IMR-90 (cell line): Measurements from ENCODE around the gene RPS2. TPM values are rescaled to one million over a fixed set of nuclear protein-coding genes. Genes with fewer than 3 reads are reported as not detected.

Experiments
- ATAC-seq: fragments of 200-7000 bp; cut with Tn5 transposase; 2 replicates; pipeline ENCODE4 v1.9.1; 2020; ENCODE audit warnings: low read depth, mild to moderate bottlenecking, moderate library complexity
- BruUV-seq: library from RNA; stranded (reverse); fragments of 400-500 nt; replicated peaks from 2 replicates; lab custom pipeline; 2021; lab: Mats Ljungman, UMichigan
- CTCF ChIA-PET: fragments of 300-600 bp; formaldehyde crosslinking; extraction: SDS; loops from one replicate; lab custom pipeline; 2021; ENCODE audit warnings: antibody characterized with exemption; lab: Yijun Ruan, JAX
- POLR2A ChIA-PET: fragments of 300-600 bp; sonication (Branson Sonifier 250); formaldehyde crosslinking; loops from one replicate; lab custom pipeline; 2022; ENCODE audit warnings: antibody characterized with exemption; ENCODE audit not compliant: unreplicated experiment; lab: Charles Lee
- DNase-seq: peaks from one replicate; pipeline ENCODE4 v3.0.0; 2013
- H2AFZ ChIP-seq: replicated peaks from 2 replicates; pipeline ENCODE3; 2013; ENCODE audit warnings: low read length, mild to moderate bottlenecking; ENCODE audit not compliant: poor library complexity
- H2AK5ac ChIP-seq: 2 replicates; pipeline ENCODE4 v1.6.1; 2013; ENCODE audit warnings: low read depth, low read length, inconsistent platforms
- H2AK9ac ChIP-seq: replicated peaks from 2 replicates; pipeline ENCODE3; 2013; ENCODE audit warnings: mild to moderate bottlenecking, low read depth, low read length, moderate library complexity; ENCODE audit not compliant: poor library complexity
- H2BK120ac ChIP-seq: 2 replicates; pipeline ENCODE4 v1.6.1; 2013; ENCODE audit warnings: low read depth, low read length, inconsistent platforms
- H2BK15ac ChIP-seq: 3 replicates; pipeline ENCODE4 v1.6.1; 2013; ENCODE audit warnings: low read depth, low read length, inconsistent platforms
- H2BK20ac ChIP-seq: 2 replicates; pipeline ENCODE4 v1.6.1; 2013; ENCODE audit warnings: low read depth, mild to moderate bottlenecking, inconsistent platforms, low read length, moderate library complexity
- H2BK5ac ChIP-seq: 2 replicates; pipeline ENCODE4 v1.6.1; 2013; ENCODE audit warnings: mild to moderate bottlenecking, low read depth, low read length, inconsistent platforms; ENCODE audit not compliant: poor library complexity, severe bottlenecking
- H3K14ac ChIP-seq: replicated peaks from 2 replicates; pipeline ENCODE4 v1.6.1; 2013; ENCODE audit warnings: low read depth, low read length, inconsistent platforms
- H3K18ac ChIP-seq: 2 replicates; pipeline ENCODE4 v1.6.1; 2013; ENCODE audit warnings: low read depth, low read length, control low read depth
- H3K23ac ChIP-seq: 2 replicates; pipeline ENCODE4 v1.6.1; 2013; ENCODE audit warnings: low read depth, low read length, inconsistent platforms
- H3K27ac ChIP-seq: 2 replicates; pipeline ENCODE4 v1.5.1; 2013; ENCODE audit warnings: mild to moderate bottlenecking, control low read depth, low read length; ENCODE audit not compliant: insufficient read depth
- H3K27me3 ChIP-seq: 2 replicates; pipeline ENCODE4 v1.6.1; 2013; ENCODE audit warnings: low read length; ENCODE audit not compliant: control insufficient read depth, insufficient read depth
- H3K36me3 ChIP-seq: 2 replicates; pipeline ENCODE4 v1.6.1; 2013; ENCODE audit warnings: low read length, mixed read lengths; ENCODE audit not compliant: control insufficient read depth, insufficient read depth
- H3K4ac ChIP-seq: 2 replicates; pipeline ENCODE4 v1.6.1; 2013; ENCODE audit warnings: low read depth, low read length, inconsistent platforms
- H3K4me1 ChIP-seq: 2 replicates; pipeline ENCODE4 v1.6.1; 2013; ENCODE audit warnings: low read length, mixed read lengths; ENCODE audit not compliant: control insufficient read depth, insufficient read depth
- H3K4me2 ChIP-seq: 2 replicates; pipeline ENCODE4 v1.6.1; 2013; ENCODE audit warnings: low read depth, mild to moderate bottlenecking, control low read depth, low read length, moderate library complexity
- H3K4me3 ChIP-seq: 2 replicates; pipeline ENCODE4 v1.5.1; 2013; ENCODE audit warnings: low read depth, mild to moderate bottlenecking, control low read depth, low read length, moderate library complexity; ENCODE audit not compliant: insufficient read depth
- H3K56ac ChIP-seq: 2 replicates; pipeline ENCODE4 v1.6.1; 2013; ENCODE audit warnings: low read length, inconsistent platforms; ENCODE audit not compliant: insufficient read depth; ENCODE audit errors: extremely low read depth
- H3K79me1 ChIP-seq, 2 experiments: 2 replicates each; pipeline ENCODE4 v1.6.1; 2013; ENCODE audit warnings: low read length in 2 of 2, inconsistent platforms in 1 of 2, low read depth in 1 of 2
- H3K9ac ChIP-seq: 2 replicates; pipeline ENCODE4 v1.6.1; 2013; ENCODE audit warnings: low read depth, low read length, control low read depth
- H3K9me1 ChIP-seq: 2 replicates; pipeline ENCODE4 v1.6.1; 2013; ENCODE audit warnings: low read length, inconsistent platforms; ENCODE audit not compliant: insufficient read depth
- H3K9me3 ChIP-seq: 2 replicates; pipeline ENCODE4 v1.6.1; 2013; ENCODE audit warnings: low read length; ENCODE audit not compliant: control insufficient read depth, insufficient read depth
- H4K20me1 ChIP-seq: 2 replicates; pipeline ENCODE4 v1.6.1; 2013; ENCODE audit warnings: low read length, inconsistent platforms; ENCODE audit not compliant: insufficient read depth
- H4K5ac ChIP-seq: 2 replicates; pipeline ENCODE4 v1.6.1; 2013; ENCODE audit warnings: mild to moderate bottlenecking, low read depth, low read length, control low read depth
- H4K8ac ChIP-seq, 2 experiments: 2 replicates each; pipeline ENCODE4 v1.6.1; 2013; ENCODE audit warnings: low read depth in 2 of 2, low read length in 2 of 2, control low read depth in 1 of 2, inconsistent platforms in 1 of 2
- H4K91ac ChIP-seq: 2 replicates; pipeline ENCODE4 v1.6.1; 2013; ENCODE audit warnings: low read depth, low read length, inconsistent platforms; ENCODE audit not compliant: insufficient read depth
- BHLHE40 ChIP-seq: fragments of 150-350 bp; IDR thresholded peaks from 2 replicates; pipeline ENCODE4 v1.6.1; 2016; ENCODE audit warnings: mild to moderate bottlenecking, low read depth, low read length
- CEBPB ChIP-seq: IDR thresholded peaks from 2 replicates; pipeline ENCODE4 v1.6.1; 2012; ENCODE audit warnings: low read depth, low read length, improper control_type of control experiment
- ELK1 ChIP-seq: fragments of 150-350 bp; IDR thresholded peaks from 2 replicates; pipeline ENCODE4 v1.6.1; 2016; ENCODE audit warnings: low read depth, mild to moderate bottlenecking, low read length, moderate library complexity, borderline replicate concordance
- FOS ChIP-seq: fragments of 150-350 bp; IDR thresholded peaks from 2 replicates; pipeline ENCODE4 v1.6.1; 2016; ENCODE audit warnings: low read depth, low read length
- MAZ ChIP-seq: IDR thresholded peaks from 2 replicates; pipeline ENCODE4 v1.6.1; 2012; ENCODE audit warnings: low read depth, mild to moderate bottlenecking, low read length, improper control_type of control experiment, moderate library complexity, borderline replicate concordance
- MXI1 ChIP-seq: IDR thresholded peaks from 2 replicates; pipeline ENCODE4 v1.6.1; 2012; ENCODE audit warnings: low read depth, mild to moderate bottlenecking, low read length, moderate library complexity, borderline replicate concordance
- RAD21 ChIP-seq: IDR thresholded peaks from 2 replicates; pipeline ENCODE4 v1.6.1; 2012; ENCODE audit warnings: low read length, improper control_type of control experiment
- RFX5 ChIP-seq: IDR thresholded peaks from 2 replicates; pipeline ENCODE4 v1.8.0; 2012; ENCODE audit warnings: low read depth, mild to moderate bottlenecking, low read length, moderate library complexity
- SMC3 ChIP-seq: fragments of 150-350 bp; IDR thresholded peaks from 2 replicates; pipeline ENCODE4 v1.6.1; 2016; ENCODE audit warnings: low read depth, mild to moderate bottlenecking, antibody characterized with exemption, low read length, moderate library complexity
- USF2 ChIP-seq: fragments of 150-350 bp; IDR thresholded peaks from 2 replicates; pipeline ENCODE4 v1.6.1; 2017; ENCODE audit warnings: mild to moderate bottlenecking, antibody characterized with exemption, low read length, low read depth
- WGBS, 2 experiments: methylation state at CpG; one replicate each; pipeline versions ENCODE4 v1.1.5 to v1.1.7; 2013; ENCODE audit warnings: missing lambda C conversion rate in 2 of 2; ENCODE audit not compliant: insufficient read length in 1 of 2; ENCODE audit errors: extremely low coverage in 2 of 2; 5-methylcytosine and 5-hydroxymethylcytosine counted together
- dilution Hi-C: fragments of 300-500 bp; cut with HindIII; formaldehyde crosslinking; loops from one replicate; pipeline ENCODE4 v1.14.3; 2018; ENCODE audit warnings: low sequenced_read_pairs; ENCODE audit not compliant: unreplicated experiment
- in situ Hi-C: fragments of 300-500 bp; cut with MboI; formaldehyde crosslinking; loops from 3 replicates; pipeline ENCODE4 v1.14.3; 2019; ENCODE audit warnings: low sequenced_read_pairs, inconsistent platforms, mixed read lengths
- intact Hi-C: fragments of 100-400 bp; cut with micrococcal nuclease; formaldehyde crosslinking; loops from 2 replicates; pipeline ENCODE4 v1.10.0; 2022
- polyA plus RNA-seq, 3 experiments: library from polyadenylated mRNA; depleted of rRNA; stranded (reverse); fragments of >200 nt; gene quantifications; 2 replicates each; pipeline ENCODE4 v1.2.3, GENCODE V29; 2012; ENCODE audit warnings: low replicate concordance in 1 of 3
- total RNA-seq: library from RNA; depleted of rRNA; stranded (reverse); fragments of >200 nt; gene quantifications from 2 replicates; pipeline ENCODE4 v1.2.3, GENCODE V29; 2012
- TF ChIP-seq, protein P1 (sequence below): conservative IDR thresholded peaks from 2 replicates; pipeline ENCODE4 v1.5.1; 2012; ENCODE audit warnings: mild to moderate bottlenecking, low read depth, low read length, improper control_type of control experiment

RPS2 gene
- total and polyA plus RNA-seq, 2 of the 4 experiments (the other 2 are of a cell fraction): 2,703 to 6,941 TPM

GRCh38 chr16:1929578-1930337 is 34.9 kb downstream of the RPS2 start:
- no peaks in the 10 kb centered on the region for H3K9me3 ChIP-seq
- ATAC-seq (peak; percentile 99), DNase-seq (peak; percentile 72)
- H3K9ac ChIP-seq: peak overlapping the region; percentile 46
- TF ChIP-seq MAZ (peak; percentile 65; the same call in 1 of the 2 replicates), BHLHE40 (peak; percentile 44; the same call in 1 of the 2 replicates), CEBPB (no peak), RAD21 (peak; percentile 90), RFX5 (no peak), ELK1 (no peak), MXI1 (peak; percentile 35; the same call in 1 of the 2 replicates), FOS (no peak), USF2 (peak; percentile 3; the same call in 1 of the 2 replicates), SMC3 (peak; percentile 91)
- TF ChIP-seq, protein P1, sequence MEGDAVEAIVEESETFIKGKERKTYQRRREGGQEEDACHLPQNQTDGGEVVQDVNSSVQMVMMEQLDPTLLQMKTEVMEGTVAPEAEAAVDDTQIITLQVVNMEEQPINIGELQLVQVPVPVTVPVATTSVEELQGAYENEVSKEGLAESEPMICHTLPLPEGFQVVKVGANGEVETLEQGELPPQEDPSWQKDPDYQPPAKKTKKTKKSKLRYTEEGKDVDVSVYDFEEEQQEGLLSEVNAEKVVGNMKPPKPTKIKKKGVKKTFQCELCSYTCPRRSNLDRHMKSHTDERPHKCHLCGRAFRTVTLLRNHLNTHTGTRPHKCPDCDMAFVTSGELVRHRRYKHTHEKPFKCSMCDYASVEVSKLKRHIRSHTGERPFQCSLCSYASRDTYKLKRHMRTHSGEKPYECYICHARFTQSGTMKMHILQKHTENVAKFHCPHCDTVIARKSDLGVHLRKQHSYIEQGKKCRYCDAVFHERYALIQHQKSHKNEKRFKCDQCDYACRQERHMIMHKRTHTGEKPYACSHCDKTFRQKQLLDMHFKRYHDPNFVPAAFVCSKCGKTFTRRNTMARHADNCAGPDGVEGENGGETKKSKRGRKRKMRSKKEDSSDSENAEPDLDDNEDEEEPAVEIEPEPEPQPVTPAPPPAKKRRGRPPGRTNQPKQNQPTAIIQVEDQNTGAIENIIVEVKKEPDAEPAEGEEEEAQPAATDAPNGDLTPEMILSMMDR: peak; percentile 99
- peaks cover 5% of the 10 kb centered on the region; the same call in 1 of the 2 replicates for H3K27me3 ChIP-seq
- H3K79me1 ChIP-seq: no peaks in the 10 kb centered on the region
- no peak overlapping the region for H2BK15ac ChIP-seq
- H2BK5ac ChIP-seq: no peak overlapping the region
- H2AK5ac ChIP-seq: no peak overlapping the region
- peak overlapping the region; percentile 97 for H2AFZ ChIP-seq
- in situ Hi-C loops (loop anchor here (5.0 kb wide), 1 partner anchor 67 kb away; no protein-coding TSS in a partner anchor), dilution Hi-C loops (no loop called here), intact Hi-C loops (loop anchor here (1.0 kb wide), 2 partner anchors 66 to 117 kb away; no protein-coding TSS in a partner anchor)
- peak overlapping the region; percentile 93 for H2AK9ac ChIP-seq
- H3K18ac ChIP-seq: no peak overlapping the region; the same call in 1 of the 2 replicates
- ChIA-PET POLR2A (no interaction called here), CTCF (interaction anchor here (0.6 to 1.5 kb wide), 4 partner anchors 14 to 103 kb away, joined by 3 to 6 read pairs (median 4); partner anchors contain the start of genes FAHD1 and HAGH)
- no peaks in the 10 kb centered on the region for H3K4me1 ChIP-seq
- no peaks in the 10 kb centered on the region for H3K9me1 ChIP-seq
- H2BK20ac ChIP-seq: no peak overlapping the region
- H2BK120ac ChIP-seq: no peak overlapping the region
- 0 out of 2 replicates have a peak overlapping the region, but pooled peaks have one; percentile 64 for H3K4ac ChIP-seq
- H3K23ac ChIP-seq: no peak overlapping the region
- BruUV-seq: no TSS peak
- H3K56ac ChIP-seq: no peak overlapping the region
- H3K4me2 ChIP-seq: peak overlapping the region; percentile 48
- no peak overlapping the region; the same call in 1 of the 2 replicates for H4K91ac ChIP-seq
- H3K36me3 ChIP-seq: no peaks in the 10 kb centered on the region
- H3K14ac ChIP-seq: no peak overlapping the region
- no peaks in the 10 kb centered on the region for H4K20me1 ChIP-seq
- peak overlapping the region; percentile 69; the same call in 1 of the 2 replicates for H4K5ac ChIP-seq
- H4K8ac ChIP-seq: peak overlapping the region; percentile 74 to 83; a peak in 3 of 4 replicates
- peak overlapping the region; percentile 38; the same call in 1 of the 2 replicates for H3K27ac ChIP-seq
- 3% methylated on average over 28 of the region's 70 CpGs; no CpG with 5 or more reads in 1 of the 2 experiments for WGBS, 2 experiments
- peak overlapping the region; percentile 56 for H3K4me3 ChIP-seq
